Activated CD8-positive, alpha-beta memory T cell treated with anti-CD3 and anti-CD28 coated beads for 48 hours (primary cell): Measurements from ENCODE around the gene EPO.

ENCODE experiments used
- DNase-seq, 3 experiments: peaks; one replicate each; pipeline ENCODE4 v3.0.0-alpha.2; 2020; ENCODE audit warnings: low read depth in 2 of 3, low spot score in 2 of 3

Gene EPO

DNA sequence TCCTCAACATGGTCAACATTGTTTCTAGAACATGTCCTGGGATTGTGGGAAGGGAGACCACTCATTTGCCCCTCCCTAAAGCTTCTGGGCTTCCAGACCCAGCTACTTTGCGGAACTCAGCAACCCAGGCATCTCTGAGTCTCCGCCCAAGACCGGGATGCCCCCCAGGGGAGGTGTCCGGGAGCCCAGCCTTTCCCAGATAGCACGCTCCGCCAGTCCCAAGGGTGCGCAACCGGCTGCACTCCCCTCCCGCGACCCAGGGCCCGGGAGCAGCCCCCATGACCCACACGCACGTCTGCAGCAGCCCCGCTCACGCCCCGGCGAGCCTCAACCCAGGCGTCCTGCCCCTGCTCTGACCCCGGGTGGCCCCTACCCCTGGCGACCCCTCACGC, at the start of gene EPO:
Gene EPO, plus strand, starts transcription at position 190 of the 392 bp plus-strand sequence. CDS start 513 bp downstream, outside the sequence.
- no peak for DNase-seq

DNA sequence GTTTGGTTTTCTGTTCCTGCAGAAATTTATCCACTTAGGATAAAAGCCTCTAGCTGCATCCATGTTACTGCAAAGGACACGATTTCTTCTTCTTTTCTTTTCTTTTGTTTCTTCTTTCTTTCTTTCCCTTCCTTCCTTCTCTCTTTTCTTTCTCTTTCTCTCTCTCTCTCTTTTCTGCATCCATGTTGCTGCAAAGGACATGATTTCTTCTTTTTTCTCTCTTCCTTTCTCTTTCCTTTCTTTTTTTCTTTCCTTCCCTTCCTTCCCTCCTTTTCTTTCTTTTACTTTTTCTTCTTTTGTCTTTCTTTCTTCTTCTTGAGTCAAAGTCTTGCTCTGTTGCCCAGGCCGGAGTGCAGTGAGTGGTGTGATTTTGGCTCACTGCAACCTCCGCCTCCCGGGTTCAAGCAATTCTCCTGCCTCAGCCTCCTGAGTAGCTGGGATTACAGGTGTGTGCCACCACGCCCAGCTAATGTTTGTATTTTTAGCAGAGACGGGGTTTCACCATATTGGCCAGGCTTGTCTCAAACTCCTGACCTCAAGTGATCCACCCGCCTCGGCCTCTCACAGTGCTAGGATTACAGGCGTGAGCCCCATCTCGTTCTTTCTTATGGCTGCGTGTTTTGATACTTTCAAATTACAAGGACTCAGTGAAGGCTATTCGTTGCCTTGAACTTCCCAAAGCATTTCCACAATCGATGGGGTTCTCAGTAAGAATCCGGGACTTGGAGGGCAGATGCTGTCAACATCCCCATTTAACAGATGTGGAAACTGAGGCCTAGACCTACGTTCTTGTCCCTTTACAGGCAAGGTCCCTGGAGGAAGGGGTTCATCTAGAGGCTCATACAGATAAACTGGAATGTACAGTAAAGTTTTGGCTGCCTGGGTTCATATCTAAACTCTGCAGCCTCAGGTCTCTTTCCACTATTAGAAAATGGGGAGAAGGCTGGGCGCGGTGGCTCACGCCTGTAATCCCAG, 48.6 kb upstream of the EPO start:
- DNase-seq: no peak

- peak; percentile 96 to 99 (median 98) for DNase-seq
These were observed 46.8 kb upstream of the EPO start, which contains the start of gene GNB2 for GRCh38 chr7:100673302-100673941. GNB2 (plus strand) TSS chr7:100673740; CDS start chr7:100676266, 2,526 bp downstream.

DNA sequence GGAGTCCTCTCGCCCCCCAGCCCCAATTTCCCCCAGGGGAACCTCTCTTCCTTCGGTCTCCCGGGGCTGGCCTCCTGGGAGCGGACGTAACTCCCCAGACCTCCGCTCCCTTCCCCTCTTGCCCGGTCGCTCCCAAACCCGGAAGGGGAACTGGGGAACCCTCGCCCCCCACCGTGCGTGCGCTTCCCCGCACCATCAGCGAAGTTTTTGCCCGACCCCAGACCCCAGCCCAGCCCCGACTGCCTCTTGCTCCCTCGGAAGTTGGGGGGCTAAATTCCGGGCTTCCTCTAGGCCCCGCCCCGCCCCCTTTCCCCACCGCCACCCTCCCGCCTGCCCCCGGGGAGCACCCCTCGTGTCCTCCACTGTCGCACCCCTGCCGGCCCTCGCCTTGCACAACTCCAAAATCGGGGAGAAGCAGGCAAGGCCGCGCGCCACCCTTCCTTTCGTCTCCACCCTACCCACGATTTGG, 46.3 kb upstream of the EPO start:
- no peak for DNase-seq

GRCh38 chr7:100674411-100675104, 45.7 kb upstream of the EPO start:
- DNase-seq: no peak

DNA sequence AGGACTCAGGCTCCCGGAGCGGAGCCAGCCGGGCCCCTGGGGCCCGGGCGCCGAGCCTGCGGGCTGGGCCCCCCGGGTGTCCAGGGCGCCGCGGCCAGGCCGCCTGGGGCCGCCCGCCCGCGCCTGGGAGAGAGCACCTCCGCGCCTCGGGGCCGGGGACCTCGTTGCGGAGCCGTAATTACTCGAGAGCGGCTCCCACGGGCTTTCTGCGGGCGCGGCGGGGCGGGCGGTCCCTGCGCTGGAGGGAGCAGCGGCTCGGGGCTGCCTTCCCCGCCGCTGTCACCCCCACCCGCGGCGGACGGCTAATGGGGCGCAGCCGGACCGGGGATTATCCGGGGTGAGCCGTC, 45.2 kb upstream of the EPO start:
- no peak for DNase-seq

GRCh38 chr7:100675581-100676350, 44.5 kb upstream of the EPO start:
- DNase-seq: peak in 1 of 3 experiments; percentile 75

DNA sequence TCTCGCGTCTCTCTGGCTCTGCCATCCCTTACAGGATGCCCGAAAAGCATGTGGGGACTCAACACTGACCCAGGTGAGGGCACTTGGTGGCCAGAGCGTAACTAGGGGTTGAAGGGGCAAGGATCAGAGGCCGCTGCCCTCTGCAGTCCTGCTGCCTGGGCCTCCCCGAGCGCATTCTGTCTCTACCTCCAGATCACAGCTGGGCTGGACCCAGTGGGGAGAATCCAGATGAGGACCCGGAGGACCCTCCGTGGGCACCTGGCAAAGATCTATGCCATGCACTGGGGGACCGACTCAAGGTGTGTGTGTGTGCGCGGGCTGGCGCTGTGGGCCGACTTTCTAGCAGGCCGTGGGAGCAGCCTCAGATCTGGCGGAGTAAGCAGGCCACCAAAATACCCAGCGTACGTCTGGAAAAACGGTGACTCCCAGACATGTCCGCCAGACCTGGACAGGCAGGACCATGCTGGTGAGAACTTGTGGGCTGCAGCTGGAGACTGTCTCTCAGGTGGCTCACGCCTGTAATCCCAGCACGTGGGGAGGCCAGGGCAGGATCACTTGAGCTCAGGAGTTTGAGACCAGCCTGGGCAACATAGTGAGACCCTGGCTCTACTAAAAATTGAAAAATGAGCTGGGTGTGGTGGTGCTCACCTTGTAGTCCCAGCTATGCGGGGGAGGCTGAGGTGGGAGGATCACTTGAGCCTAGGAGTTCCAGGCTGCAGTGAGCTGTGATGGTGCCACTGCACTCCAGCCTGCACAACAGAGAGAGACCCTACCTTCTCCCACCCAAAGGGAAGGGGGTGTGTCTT, 43.6 kb upstream of the EPO start:
- DNase-seq: no peak

DNA sequence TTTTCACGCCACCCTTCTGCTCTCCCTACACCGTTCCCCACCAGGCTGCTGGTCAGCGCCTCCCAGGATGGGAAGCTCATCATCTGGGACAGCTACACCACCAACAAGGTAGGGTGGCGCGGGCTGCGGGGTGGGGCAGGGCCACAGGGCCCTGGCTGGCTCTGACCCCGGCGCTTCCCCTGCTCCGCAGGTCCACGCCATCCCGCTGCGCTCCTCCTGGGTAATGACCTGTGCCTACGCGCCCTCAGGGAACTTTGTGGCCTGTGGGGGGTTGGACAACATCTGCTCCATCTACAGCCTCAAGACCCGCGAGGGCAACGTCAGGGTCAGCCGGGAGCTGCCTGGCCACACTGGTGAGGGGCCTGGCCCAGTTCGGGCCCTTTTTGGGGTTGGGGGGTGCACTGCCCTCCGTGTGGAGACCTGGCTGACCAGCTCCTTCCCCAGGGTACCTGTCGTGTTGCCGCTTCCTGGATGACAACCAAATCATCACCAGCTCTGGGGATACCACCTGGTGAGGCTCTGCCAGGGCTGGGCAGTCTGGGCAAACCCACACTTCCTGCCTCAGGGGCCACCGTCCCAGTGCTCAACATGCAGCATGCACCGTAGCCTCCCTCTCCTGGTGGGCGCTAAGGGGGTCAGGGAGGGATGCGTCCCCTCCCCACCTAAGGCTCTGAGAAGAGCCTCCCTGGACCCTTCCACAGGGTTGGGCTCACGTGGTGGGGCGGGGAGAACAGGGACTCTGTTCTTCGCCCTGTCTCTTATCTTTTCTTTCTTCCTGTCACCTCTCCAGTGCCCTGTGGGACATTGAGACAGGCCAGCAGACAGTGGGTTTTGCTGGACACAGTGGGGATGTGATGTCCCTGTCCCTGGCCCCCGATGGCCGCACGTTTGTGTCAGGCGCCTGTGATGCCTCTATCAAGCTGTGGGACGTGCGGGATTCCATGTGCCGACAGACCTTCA, 42.7 kb upstream of the EPO start:
- DNase-seq: no peak

DNA sequence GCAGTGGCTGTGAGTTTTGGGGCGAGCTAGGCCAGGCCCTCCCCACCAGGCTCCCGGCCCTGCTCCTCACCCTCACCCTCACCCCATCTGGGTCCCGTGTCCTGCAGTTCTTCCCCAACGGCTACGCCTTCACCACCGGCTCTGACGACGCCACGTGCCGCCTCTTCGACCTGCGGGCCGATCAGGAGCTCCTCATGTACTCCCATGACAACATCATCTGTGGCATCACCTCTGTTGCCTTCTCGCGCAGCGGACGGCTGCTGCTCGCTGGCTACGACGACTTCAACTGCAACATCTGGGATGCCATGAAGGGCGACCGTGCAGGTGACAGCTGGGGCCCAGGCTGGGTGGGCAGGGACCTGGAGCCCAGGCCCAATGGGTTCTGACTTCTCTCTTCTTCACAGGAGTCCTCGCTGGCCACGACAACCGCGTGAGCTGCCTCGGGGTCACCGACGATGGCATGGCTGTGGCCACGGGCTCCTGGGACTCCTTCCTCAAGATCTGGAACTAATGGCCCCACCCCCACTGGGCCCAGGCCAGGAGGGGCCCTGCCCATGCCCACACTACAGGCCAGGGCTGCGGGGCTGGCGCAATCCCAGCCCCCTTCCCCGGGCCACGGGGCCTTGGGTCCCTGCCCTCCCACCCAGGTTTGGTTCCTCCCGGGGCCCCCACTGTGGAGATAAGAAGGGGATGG, 41.8 kb upstream of the EPO start:
- no peak for DNase-seq

GRCh38 chr7:100679129-100679926, 40.9 kb upstream of the EPO start:
- DNase-seq: no peak

- DNase-seq: no peak
These were observed 40.2 kb upstream of the EPO start for GRCh38 chr7:100679927-100680575.

- DNase-seq: no peak
These were observed 39.5 kb upstream of the EPO start for GRCh38 chr7:100680576-100681271.

- no peak for DNase-seq
These were observed 38.6 kb upstream of the EPO start for GRCh38 chr7:100681491-100682227.

DNA sequence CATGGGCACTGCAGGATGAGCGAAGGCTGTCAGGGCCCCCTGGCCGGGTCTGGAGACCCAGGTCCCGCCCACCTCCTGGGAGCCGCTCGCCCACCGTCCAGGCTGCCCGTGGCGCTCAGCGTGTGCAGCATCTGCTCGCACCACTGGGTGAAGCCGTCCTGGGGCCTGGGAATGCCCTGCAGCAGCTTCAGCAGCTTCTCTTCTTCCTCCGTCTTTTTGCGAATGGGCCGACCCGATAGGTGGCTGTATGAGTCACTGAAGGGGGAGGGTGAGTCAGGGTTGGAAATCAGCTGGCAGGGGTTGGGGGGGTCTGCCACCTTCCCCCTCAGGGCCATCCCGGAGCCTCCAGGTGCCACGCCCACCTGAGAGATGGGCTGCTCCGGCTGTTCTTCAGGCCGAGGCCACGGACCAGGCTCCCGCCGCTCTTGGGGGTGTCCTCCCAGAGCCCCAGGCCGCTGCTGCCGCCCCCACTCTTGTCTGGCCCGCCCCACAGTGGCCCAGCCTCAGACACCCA, 38.0 kb upstream of the EPO start:
- no peak for DNase-seq
